Progenitor cell of endocrine pancreas (in vitro differentiated cells): ENCODE results near the gene TMEM80. TPM values are rescaled to one million over a fixed set of nuclear protein-coding genes. Genes with fewer than 3 reads are reported as not detected.
"Not testable (repeated sequence)": the region's sequence is repeated elsewhere in the genome, so short reads cannot be mapped to it uniquely, and the experiment has no call there.

Source experiments
- DNase-seq: peaks from one replicate; pipeline ENCODE4 v3.0.0; 2021; ENCODE audit warnings: low spot score; ENCODE audit not compliant: unreplicated experiment
- H3K27ac Mint-ChIP-seq: 2 replicates; pipeline ENCODE4 v1.8.0; 2021; ENCODE audit warnings: mild to moderate bottlenecking, moderate library complexity, mixed read lengths
- H3K27me3 Mint-ChIP-seq: 2 replicates; pipeline ENCODE4 v1.8.0; 2021; ENCODE audit warnings: mixed read lengths
- H3K36me3 Mint-ChIP-seq: 2 replicates; pipeline ENCODE4 v1.8.0; 2022; ENCODE audit warnings: mixed read lengths; ENCODE audit not compliant: insufficient read depth
- H3K4me1 Mint-ChIP-seq: 2 replicates; pipeline ENCODE4 v1.8.0; 2021; ENCODE audit warnings: low read depth, mixed read lengths
- H3K4me3 Mint-ChIP-seq: 2 replicates; pipeline ENCODE4 v1.8.0; 2021; ENCODE audit warnings: low read depth, mild to moderate bottlenecking, moderate library complexity, mixed read lengths
- H3K9me3 Mint-ChIP-seq: 2 replicates; pipeline ENCODE4 v1.8.0; 2021; ENCODE audit warnings: low read depth, mixed read lengths
- long read RNA-seq: library from polyadenylated mRNA; unstranded; transcript quantifications from one replicate; pipeline ENCODE4 v2.0.0, GENCODE V29; 2020
- total RNA-seq: library from RNA; stranded (reverse); gene quantifications from 2 replicates; pipeline ENCODE4 v1.2.1, GENCODE V29; 2021
- TF ChIP-seq, protein P1 (sequence below): fragments of 200-600 bp; sonication (generic); IDR thresholded peaks from one replicate; pipeline ENCODE4 v1.5.0; 2021; ENCODE audit warnings: antibody characterized with exemption, mild to moderate bottlenecking; ENCODE audit not compliant: unreplicated experiment

The TMEM80 gene
- total RNA-seq = 29.4 and 32.6 TPM in 2 replicates
- long read RNA-seq, partial matches to known transcripts = 4 of 18 reads
- long read RNA-seq, other reads (novel, unspliced or antisense) = 14 of 18 reads

DNA sequence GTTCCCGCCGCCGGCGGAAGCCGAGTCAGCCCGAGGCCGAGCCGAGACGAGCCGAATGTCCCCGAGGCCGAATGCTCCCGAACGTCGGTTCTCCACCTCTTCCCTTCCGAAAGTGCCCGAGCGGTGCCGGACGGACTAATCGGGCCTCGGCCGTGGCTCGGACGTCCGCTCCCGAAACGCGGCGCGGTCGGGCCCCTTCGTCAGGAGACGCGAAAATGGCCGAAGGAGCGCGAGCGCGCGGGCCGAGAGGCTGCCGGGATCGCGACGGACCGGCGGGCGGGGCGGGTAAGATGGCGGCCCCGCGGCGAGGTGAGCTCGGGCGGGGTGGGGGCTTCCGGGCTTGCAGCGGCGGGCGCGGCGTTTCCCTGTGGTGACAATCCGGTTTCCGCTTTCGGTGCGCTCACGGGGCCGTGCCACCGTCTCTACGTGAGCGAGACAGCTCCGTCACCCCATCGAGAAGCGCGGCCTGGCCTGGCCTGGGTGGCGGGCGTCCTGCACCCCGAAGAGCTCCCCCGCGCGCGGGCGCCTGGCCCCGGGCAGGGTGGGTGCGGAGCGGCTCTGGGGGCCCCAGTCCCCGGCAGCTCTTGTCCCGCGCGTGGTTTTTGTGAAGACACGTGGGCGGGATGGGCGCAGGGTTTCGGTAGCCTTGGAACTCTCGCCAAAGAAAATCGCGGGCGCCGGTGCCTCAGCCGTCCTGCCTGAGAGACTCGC, at the start of gene TMEM80:
TMEM80 (plus strand) TSS at position 279 of the 711 bp plus-strand sequence; CDS start at position 291, 12 bp downstream.
- TF ChIP-seq, protein P1, sequence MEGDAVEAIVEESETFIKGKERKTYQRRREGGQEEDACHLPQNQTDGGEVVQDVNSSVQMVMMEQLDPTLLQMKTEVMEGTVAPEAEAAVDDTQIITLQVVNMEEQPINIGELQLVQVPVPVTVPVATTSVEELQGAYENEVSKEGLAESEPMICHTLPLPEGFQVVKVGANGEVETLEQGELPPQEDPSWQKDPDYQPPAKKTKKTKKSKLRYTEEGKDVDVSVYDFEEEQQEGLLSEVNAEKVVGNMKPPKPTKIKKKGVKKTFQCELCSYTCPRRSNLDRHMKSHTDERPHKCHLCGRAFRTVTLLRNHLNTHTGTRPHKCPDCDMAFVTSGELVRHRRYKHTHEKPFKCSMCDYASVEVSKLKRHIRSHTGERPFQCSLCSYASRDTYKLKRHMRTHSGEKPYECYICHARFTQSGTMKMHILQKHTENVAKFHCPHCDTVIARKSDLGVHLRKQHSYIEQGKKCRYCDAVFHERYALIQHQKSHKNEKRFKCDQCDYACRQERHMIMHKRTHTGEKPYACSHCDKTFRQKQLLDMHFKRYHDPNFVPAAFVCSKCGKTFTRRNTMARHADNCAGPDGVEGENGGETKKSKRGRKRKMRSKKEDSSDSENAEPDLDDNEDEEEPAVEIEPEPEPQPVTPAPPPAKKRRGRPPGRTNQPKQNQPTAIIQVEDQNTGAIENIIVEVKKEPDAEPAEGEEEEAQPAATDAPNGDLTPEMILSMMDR = no peak

DNA sequence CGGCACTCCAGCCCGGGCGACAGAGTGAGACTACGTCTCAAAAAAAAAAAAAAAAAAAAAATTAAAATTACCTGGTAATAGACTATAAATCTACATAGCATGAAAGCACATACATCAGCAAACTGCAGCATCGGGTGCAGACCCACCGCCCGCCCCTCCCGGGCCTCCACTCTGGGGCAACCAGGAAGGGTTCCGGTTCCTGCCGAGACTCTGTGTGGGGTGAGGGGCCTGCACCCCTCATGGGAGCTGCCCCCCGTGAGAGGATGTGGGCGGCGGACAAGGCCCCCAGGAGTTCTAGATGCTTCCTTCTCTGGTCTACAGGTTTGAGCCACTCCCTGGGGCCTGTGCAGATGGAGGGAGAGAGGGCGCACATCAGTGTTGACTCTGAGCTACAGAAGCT, 49.4 kb upstream of the TMEM80 start:
- no peaks in the 10 kb centered on the region for H3K27me3 Mint-ChIP-seq
- TF ChIP-seq, protein P1 = no peak

More for the DNA sequence above, at the start of gene TMEM80:
- peak within 1 kb of the TSS; percentile 84 for H3K4me3 Mint-ChIP-seq
- H3K36me3 Mint-ChIP-seq = peaks cover 2% of the 10 kb centered on the region
- H3K4me1 Mint-ChIP-seq = peaks cover 13% of the 10 kb centered on the region
- H3K9me3 Mint-ChIP-seq = no peaks in the 10 kb centered on the region
- peak; percentile 99 for DNase-seq
- no peaks in the 10 kb centered on the region for H3K27me3 Mint-ChIP-seq
- H3K27ac Mint-ChIP-seq = peak within 1 kb of the TSS; percentile 97

DNA sequence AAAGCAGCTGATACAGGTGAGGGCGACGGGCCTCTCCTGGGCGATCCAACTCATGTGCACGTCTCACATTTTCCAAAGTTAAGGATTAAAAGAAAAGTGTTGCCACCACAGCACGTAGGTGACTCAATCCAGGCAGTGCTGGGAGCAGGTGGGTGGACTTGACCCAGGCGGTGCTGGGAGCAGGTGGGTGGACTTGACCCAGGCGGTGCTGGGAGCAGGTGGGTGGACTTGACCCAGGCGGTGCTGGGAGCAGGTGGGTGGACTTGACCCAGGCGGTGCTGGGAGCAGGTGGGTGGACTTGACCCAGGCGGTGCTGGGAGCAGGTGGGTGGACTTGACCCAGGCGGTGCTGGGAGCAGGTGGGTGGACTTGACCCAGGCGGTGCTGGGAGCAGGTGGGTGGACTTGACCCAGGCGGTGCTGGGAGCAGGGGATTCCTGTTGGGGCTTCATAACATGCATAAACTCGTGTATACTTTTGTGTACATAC, 47.9 kb upstream of the TMEM80 start:
- H3K36me3 Mint-ChIP-seq, H3K4me1 Mint-ChIP-seq, H3K27ac Mint-ChIP-seq, H3K4me3 Mint-ChIP-seq, DNase-seq, H3K9me3 Mint-ChIP-seq, H3K27me3 Mint-ChIP-seq: not testable (repeated sequence)

More for the DNA sequence above, 49.4 kb upstream of the TMEM80 start:
- Mint-ChIP-seq H3K9me3 (no peaks in the 10 kb centered on the region), H3K36me3 (peaks cover 6% of the 10 kb centered on the region), H3K4me3 (no peak overlapping the region), H3K4me1 (no peaks in the 10 kb centered on the region), H3K27ac (no peak overlapping the region)
- no peak for DNase-seq

DNA sequence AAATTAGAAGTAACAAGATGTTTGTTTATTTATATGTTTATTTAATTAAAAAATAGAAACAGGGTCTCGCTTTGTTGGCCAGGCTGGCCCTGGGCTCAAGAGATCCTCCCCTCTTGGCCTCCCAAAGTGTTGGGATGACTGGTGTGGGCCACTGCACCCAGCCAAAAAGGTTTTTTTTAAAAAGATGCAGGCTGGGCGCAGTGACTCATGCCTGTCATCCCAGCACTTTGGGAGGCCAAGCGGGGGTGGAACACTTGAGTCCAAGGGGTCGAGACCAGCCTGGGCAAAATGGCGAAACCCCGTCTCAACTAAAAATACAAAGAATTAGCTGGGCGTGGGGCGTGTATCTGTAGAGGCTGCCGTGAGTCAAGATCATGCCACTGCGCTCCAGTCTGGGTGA, 45.1 kb upstream of the TMEM80 start:
- Mint-ChIP-seq H3K27ac (no peak overlapping the region), H3K9me3 (no peaks in the 10 kb centered on the region), H3K36me3 (peaks cover 14% of the 10 kb centered on the region), H3K4me3 (no peak overlapping the region), H3K4me1 (peaks cover 5% of the 10 kb centered on the region), H3K27me3 (no peaks in the 10 kb centered on the region)
- TF ChIP-seq, protein P1 = no peak
- no peak for DNase-seq

DNA sequence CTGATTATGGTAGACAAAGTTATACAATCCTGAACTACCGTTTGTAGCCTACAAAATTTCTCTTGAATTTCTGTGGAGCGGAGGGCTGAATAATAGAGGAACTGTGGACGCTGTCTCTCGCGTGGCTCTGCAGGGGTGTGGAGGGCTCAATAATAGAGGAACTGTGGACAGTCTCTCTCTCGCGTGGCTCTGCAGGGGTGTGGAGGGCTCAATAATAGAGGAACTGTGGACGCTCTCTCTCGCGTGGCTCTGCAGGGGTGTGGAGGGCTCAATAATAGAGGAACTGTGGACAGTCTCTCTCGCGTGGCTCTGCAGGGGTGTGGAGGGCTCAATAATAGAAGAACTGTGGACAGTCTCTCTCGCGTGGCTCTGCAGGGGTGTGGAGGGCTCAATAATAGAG, 42.5 kb upstream of the TMEM80 start:
- not testable (repeated sequence) for H3K27ac Mint-ChIP-seq, H3K27me3 Mint-ChIP-seq, H3K4me1 Mint-ChIP-seq, DNase-seq, H3K9me3 Mint-ChIP-seq, H3K4me3 Mint-ChIP-seq
- H3K36me3 Mint-ChIP-seq = peaks cover 12% of the 10 kb centered on the region

DNA sequence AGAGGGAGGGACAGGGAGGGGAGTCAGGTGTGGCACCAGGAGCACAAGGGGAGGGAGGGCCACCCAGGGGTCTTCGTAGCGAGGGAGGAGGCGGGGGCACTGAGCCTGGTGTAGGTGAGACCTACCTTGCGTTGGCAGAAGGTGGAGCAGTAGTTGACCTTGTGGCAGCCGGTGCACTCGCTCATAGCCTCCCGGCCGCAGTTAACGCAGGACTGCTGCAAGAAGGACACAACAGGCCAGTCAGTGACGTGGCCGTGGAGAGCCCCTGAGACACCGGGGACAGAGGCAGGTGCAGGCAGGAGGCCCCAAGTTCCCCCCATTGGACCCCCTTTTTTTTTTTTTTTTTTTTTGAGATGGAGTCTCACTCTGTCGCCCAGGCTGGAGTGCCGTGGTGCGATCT, 41.8 kb upstream of the TMEM80 start:
- Mint-ChIP-seq H3K27me3 (no peaks in the 10 kb centered on the region), H3K4me3 (no peak overlapping the region), H3K27ac (no peak overlapping the region), H3K9me3 (no peaks in the 10 kb centered on the region), H3K4me1 (peaks cover 6% of the 10 kb centered on the region), H3K36me3 (peaks cover 10% of the 10 kb centered on the region)
- TF ChIP-seq, protein P1 = no peak
- no peak for DNase-seq

DNA sequence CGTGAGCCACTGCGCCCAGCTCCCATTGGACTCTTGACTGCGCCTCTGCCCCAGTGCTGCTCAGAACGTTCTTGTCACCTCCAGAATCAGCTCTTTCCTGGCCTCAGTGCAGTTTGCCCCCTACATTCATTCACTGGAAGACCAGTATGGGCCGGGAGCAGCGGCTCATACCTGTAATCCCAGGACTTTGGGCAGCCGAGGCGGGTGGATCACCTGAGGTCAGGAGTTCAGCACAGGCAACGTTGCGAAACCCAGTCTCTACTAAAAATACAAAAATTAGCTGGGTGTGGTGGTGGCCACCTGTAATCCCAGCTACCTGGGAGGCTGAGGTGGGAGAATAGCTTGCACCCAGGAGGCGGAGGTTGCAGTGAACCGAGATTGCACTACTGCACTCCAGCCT, 41.2 kb upstream of the TMEM80 start:
- H3K27ac Mint-ChIP-seq, DNase-seq, H3K27me3 Mint-ChIP-seq, H3K9me3 Mint-ChIP-seq, H3K4me1 Mint-ChIP-seq, H3K4me3 Mint-ChIP-seq, H3K36me3 Mint-ChIP-seq: not testable (repeated sequence)
